ENCODE measurements around the gene GTF3C2.

The GTF3C2 gene

GRCh38 chr2:27291865-27292264 is 64.7 kb downstream of the GTF3C2 start:
- FAIRE-seq: no peak

GRCh38 chr2:27290549-27290948 is 66.0 kb downstream of the GTF3C2 start:
- no peak for FAIRE-seq

- FAIRE-seq: no peak
These were observed 68.0 kb downstream of the GTF3C2 start for GRCh38 chr2:27288610-27289009.

GRCh38 chr2:27285481-27285880 is 71.1 kb downstream of the GTF3C2 start:
- no peak for FAIRE-seq

DNA sequence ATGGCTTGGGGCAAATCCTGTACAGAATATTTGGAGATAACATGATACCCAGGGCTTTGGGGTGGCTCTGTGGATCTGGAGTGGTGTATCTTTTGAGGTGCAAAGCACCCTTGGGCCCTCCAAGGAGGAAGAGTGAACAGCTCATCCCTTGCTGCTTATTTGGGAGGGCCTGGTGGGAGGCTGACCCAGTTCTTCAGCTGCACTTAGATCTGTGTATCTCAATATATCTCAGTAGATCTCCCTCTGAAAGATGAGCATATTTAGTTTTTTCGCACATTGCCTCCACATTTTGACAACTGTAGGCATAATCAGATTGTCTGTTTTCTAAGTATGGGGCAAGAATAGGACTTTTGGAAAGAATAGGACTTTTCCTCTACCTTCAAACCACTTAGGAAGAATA is 71.6 kb downstream of the GTF3C2 start:
- no peak for FAIRE-seq

GRCh38 chr2:27282892-27283291 is 73.7 kb downstream of the GTF3C2 start:
- no peak for FAIRE-seq

- FAIRE-seq: no peak
These were observed 74.6 kb downstream of the GTF3C2 start, which contains the start of gene TRIM54 for GRCh38 chr2:27281855-27282559. Gene TRIM54 (plus strand): TSS chr2:27282429. CDS start chr2:27282732, 303 bp downstream.

GRCh38 chr2:27281442-27281841 is 75.1 kb downstream of the GTF3C2 start:
- FAIRE-seq: no peak

GRCh38 chr2:27280826-27281225 is 75.7 kb downstream of the GTF3C2 start:
- no peak for FAIRE-seq

DNA sequence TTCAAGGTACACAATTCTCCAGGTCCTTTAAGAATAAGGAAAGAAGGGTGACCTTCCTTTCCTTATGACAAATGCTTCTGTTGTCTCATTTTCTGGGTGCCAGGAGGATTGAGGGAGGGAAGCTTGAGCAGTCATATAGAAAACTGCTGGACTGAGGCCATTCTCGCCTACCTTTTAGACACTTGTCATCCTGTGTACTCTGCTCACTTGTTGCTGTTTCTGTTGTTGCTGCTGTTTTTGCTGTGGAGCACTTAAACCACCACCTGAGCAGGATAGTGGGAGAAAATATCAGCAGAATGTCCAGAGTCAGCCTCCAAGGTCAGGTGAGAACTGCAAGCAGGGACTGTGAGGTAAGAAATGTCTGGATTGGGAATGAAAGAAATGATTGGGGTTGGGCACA is 78.6 kb downstream of the GTF3C2 start:
- no peak for FAIRE-seq

Measured in G401.6 (cell line).